ENCODE data around the gene UROC1. TPM values are rescaled to one million over a fixed set of nuclear protein-coding genes. Genes with fewer than 3 reads are reported as not detected.

UROC1 gene
- 0.05 and 0.21 TPM in 2 replicates for total RNA-seq (2014; rRNA removed; shearing (Covaris generic))
- polyA plus RNA-seq (2015; cell fraction: cytosol; rRNA removed) = 0.09 and 0.25 TPM in 2 replicates
- polyA plus RNA-seq (2015; cell fraction: nucleus; rRNA removed) = 0.06 TPM in 1 of 2 replicates, not detected in the other

- DNase-seq (ENCODE audit: low read depth, low spot score) = no peak
- in situ Hi-C loops (cut with HindIII; ENCODE audit: low pct_unique_long_range_greater_than_20kb, low sequenced_read_pairs) = no loop called here
Measured at GRCh38 chr3:126517291-126517951, at the start of gene UROC1. UROC1 (minus strand) TSS chr3:126517773; CDS start chr3:126517719, 54 bp downstream.

GRCh38 chr3:126562737-126563276, 45.2 kb upstream of the UROC1 start:
- in situ Hi-C loops (cut with HindIII; ENCODE audit: low pct_unique_long_range_greater_than_20kb, low sequenced_read_pairs) = no loop called here
- DNase-seq (ENCODE audit: low read depth, low spot score) = no peak

- in situ Hi-C loops (cut with HindIII; ENCODE audit: low pct_unique_long_range_greater_than_20kb, low sequenced_read_pairs) = no loop called here
- no peak for DNase-seq (ENCODE audit: low read depth, low spot score)
Measured at GRCh38 chr3:126558336-126559071, 40.9 kb upstream of the UROC1 start, which contains the start of gene C3orf22. C3orf22 (minus strand) TSS chr3:126558932; CDS start chr3:126553390, 5,542 bp downstream.

- in situ Hi-C loops (cut with HindIII; ENCODE audit: low pct_unique_long_range_greater_than_20kb, low sequenced_read_pairs) = no loop called here
- no peak for DNase-seq (ENCODE audit: low read depth, low spot score)
Measured at GRCh38 chr3:126557761-126558160, 40.2 kb upstream of the UROC1 start.

- no peak for DNase-seq (ENCODE audit: low read depth, low spot score)
- in situ Hi-C loops (cut with HindIII; ENCODE audit: low pct_unique_long_range_greater_than_20kb, low sequenced_read_pairs) = no loop called here
Measured at GRCh38 chr3:126557415-126557745, 39.8 kb upstream of the UROC1 start.

GRCh38 chr3:126556637-126557414, 39.3 kb upstream of the UROC1 start:
- no peak for DNase-seq (ENCODE audit: low read depth, low spot score)
- in situ Hi-C loops (cut with HindIII; ENCODE audit: low pct_unique_long_range_greater_than_20kb, low sequenced_read_pairs) = no loop called here

GRCh38 chr3:126555795-126556636, 38.4 kb upstream of the UROC1 start:
- in situ Hi-C loops (cut with HindIII; ENCODE audit: low pct_unique_long_range_greater_than_20kb, low sequenced_read_pairs) = no loop called here
- DNase-seq (ENCODE audit: low read depth, low spot score) = no peak

GRCh38 chr3:126554560-126555525, 37.3 kb upstream of the UROC1 start:
- DNase-seq (ENCODE audit: low read depth, low spot score) = no peak
- in situ Hi-C loops (cut with HindIII; ENCODE audit: low pct_unique_long_range_greater_than_20kb, low sequenced_read_pairs) = no loop called here

GRCh38 chr3:126553284-126554084, 35.9 kb upstream of the UROC1 start:
- in situ Hi-C loops (cut with HindIII; ENCODE audit: low pct_unique_long_range_greater_than_20kb, low sequenced_read_pairs) = no loop called here
- DNase-seq (ENCODE audit: low read depth, low spot score) = no peak

- in situ Hi-C loops (cut with HindIII; ENCODE audit: low pct_unique_long_range_greater_than_20kb, low sequenced_read_pairs) = no loop called here
- no peak for DNase-seq (ENCODE audit: low read depth, low spot score)
Measured at GRCh38 chr3:126552688-126553283, 35.2 kb upstream of the UROC1 start.

- in situ Hi-C loops (cut with HindIII; ENCODE audit: low pct_unique_long_range_greater_than_20kb, low sequenced_read_pairs) = no loop called here
- no peak for DNase-seq (ENCODE audit: low read depth, low spot score)
Measured at GRCh38 chr3:126551839-126552687, 34.5 kb upstream of the UROC1 start.

- no peak for DNase-seq (ENCODE audit: low read depth, low spot score)
- in situ Hi-C loops (cut with HindIII; ENCODE audit: low pct_unique_long_range_greater_than_20kb, low sequenced_read_pairs) = no loop called here
Measured at GRCh38 chr3:126551121-126551838, 33.7 kb upstream of the UROC1 start.

- no peak for DNase-seq (ENCODE audit: low read depth, low spot score)
- in situ Hi-C loops (cut with HindIII; ENCODE audit: low pct_unique_long_range_greater_than_20kb, low sequenced_read_pairs) = no loop called here
Measured at GRCh38 chr3:126550488-126551051, 33.0 kb upstream of the UROC1 start.

Measured in SK-MEL-5 (cell line).